GM12892 (cell line): ENCODE data around the gene CCL3.
"Not testable (repeated sequence)": the region's sequence is repeated elsewhere in the genome, so short reads cannot be mapped to it uniquely, and the experiment has no call there.

ENCODE experiments used
- DNase-seq: peaks from one replicate; pipeline ENCODE4 v3.0.0; 2011; ENCODE audit not compliant: insufficient read length
- FAIRE-seq: peaks from 2 replicates; lab custom pipeline; 2011; peaks lifted over from hg19 to GRCh38; lab: Jason Lieb, UNC
- POLR2A ChIP-seq: IDR thresholded peaks from 2 replicates; pipeline ENCODE4 v1.6.1; 2011; ENCODE audit warnings: low read depth, low read length, control low read depth
- POLR2AphosphoS5 ChIP-seq: IDR thresholded peaks from 2 replicates; pipeline ENCODE4 v1.6.1; 2011; ENCODE audit warnings: low read depth, low read length, control low read depth
- TAF1 ChIP-seq: IDR thresholded peaks from 2 replicates; pipeline ENCODE4 v1.6.1; 2011; ENCODE audit warnings: low read depth, mild to moderate bottlenecking, control low read depth, low read length, borderline replicate concordance

The CCL3 gene

DNA sequence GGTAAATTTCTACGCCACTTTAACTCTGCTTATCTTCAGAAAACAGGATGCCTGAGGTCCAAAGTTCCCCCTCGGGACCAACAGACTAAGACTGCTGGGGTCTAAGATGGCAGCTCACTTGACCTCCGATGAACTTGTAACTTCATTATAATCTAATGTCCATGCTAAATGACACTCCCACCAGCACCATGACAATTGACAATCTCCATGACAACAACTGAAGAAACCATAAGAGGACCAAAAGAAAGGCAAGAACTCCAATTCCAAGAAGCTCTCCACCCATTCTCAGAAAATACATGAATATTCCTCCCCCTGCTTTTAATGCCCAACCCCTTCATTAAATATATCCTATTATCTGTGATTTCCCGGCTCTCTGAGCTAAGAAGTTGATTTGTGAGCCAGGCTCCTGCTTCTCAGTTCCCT is 21.1 kb upstream of the CCL3 start:
- FAIRE-seq = no peak
- TF ChIP-seq TAF1 (no peak), POLR2AphosphoS5 (no peak), POLR2A (no peak)
- no peak for DNase-seq

DNA sequence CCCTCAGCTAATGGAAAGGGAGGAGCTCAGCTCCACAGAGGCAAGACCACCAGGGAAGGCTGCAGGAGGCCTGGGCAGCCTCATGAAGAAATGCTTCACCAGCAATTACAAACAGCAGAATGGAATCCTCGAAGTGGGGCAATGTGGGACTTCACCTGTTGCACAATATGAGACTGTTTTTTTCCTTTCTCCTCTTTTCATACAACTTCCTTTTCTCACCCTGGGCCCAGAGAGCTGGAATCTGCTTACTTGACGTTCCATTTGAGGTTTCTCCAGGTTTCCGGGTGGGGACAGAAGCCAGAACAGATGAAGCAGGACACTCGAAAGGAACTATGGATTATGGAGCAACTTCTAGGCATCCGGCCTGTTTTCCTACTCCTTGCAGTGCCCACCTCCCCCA is 18.3 kb upstream of the CCL3 start:
- FAIRE-seq, DNase-seq: not testable (repeated sequence)

DNA sequence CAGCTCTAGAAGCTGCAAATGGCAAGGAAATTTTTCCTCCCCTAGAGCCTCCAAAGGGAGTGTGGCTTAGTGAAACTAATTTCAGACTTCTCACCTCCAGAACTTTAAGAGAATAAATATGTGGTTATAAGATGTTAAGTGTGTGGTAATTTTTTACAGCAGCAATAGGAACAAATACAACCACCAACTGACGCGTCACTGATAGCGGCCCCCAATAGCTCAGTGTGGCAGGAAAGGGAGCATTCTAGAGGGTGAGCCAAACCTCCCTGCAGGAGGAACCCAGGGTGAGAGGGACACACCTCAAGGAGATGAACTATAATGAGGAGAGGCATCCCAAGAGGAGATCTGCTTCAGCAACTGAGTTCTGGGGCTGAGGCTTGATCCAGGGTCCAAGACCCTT is 17.7 kb upstream of the CCL3 start:
- FAIRE-seq = no peak
- DNase-seq = no peak
- no peak for TF ChIP-seq POLR2AphosphoS5
- no peak for TF ChIP-seq TAF1
- TF ChIP-seq POLR2A = no peak

DNA sequence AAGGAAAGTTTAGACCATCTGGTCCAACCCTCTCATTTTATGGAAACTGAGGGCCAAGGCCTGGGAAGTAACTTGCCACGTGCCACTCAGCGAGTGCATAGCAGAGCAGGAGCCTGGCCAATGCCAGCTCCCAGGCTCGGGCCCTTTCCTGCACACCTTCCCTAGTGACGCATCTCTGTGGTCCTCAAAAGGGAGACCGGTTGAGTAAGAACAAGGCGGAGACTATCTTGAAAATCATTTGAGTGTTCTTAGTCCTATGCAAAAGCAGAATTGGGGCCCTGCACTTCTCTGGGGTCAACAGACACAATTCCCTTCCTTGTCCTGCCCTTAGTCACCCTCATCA is 16.5 kb upstream of the CCL3 start:
- no peak for FAIRE-seq
- TF ChIP-seq TAF1 (no peak), POLR2A (no peak)
- DNase-seq = no peak

GRCh38 chr17:36105781-36106492 is 16.0 kb upstream of the CCL3 start:
- FAIRE-seq (no peak), DNase-seq (no peak)
- TF ChIP-seq POLR2AphosphoS5 = no peak
- TF ChIP-seq POLR2A = no peak
- no peak for TF ChIP-seq TAF1

DNA sequence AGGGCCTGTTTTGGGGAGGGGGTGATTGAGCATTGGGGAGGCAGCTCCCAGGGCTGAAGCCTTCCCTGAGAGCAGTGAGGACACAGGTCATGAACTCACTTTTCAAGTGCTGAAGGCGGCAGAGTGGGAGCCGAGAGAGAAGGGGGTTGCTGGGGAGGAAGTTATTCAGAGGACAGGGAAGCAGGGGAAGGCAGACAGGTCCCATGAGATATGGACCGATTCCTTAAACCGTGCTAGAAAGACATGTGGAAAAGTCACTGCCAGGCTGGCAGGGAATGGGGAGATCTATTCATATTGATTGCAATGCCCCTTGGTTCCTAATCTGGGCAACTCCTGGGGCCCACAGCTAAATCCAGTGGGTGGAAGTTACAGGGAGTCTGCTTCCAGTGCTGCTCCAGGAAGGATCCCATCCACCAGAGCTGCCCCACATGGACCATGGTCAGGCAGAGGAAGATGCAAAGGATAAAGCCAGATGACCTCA is 14.8 kb upstream of the CCL3 start:
- TF ChIP-seq POLR2A (no peak), TAF1 (no peak), POLR2AphosphoS5 (no peak)
- FAIRE-seq = no peak
- no peak for DNase-seq

DNA sequence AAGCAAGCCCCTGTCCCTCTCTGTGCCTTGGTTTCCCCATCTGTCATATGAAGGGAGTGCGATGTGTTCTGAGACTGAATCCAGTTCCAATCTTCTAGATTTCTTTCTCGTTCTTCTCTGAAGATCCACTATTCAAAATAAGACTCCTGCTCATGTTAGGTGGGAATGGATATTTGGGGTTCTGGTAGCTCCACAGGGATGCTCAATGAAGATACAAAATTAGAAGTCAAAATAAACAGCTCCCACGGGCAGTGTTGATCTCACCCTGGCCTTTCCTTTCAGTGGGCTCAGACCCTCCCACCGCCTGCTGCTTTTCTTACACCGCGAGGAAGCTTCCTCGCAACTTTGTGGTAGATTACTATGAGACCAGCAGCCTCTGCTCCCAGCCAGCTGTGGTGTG is 14.3 kb upstream of the CCL3 start:
- DNase-seq, FAIRE-seq: not testable (repeated sequence)

DNA sequence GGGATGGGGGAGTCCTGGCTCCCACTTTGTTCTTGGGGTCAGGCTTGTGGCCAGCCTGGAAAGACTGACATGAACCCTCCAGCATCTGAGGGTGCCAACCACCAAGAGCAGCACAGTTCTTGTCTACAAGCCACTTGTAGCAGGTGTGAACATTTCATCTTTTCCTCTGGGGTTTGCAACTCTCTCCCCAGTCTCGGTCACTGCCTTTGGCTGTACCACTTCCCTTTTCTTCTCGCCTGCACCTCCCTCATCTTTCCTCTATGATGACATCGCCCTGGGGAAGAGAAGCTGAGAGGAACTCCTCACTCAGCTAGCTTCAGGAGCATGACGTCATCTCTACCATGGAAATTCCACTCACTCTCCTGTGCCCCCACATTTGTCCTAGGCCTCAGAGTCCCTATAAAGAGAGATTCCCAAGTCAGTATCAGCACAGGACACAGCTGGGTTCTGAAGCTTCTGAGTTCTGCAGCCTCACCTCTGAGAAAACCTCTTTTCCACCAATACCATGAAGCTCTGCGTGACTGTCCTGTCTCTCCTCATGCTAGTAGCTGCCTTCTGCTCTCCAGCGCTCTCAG is 13.5 kb upstream of the CCL3 start, which contains the start of gene CCL4:
Gene CCL4, plus strand, starts transcription at position 427 of the 575 bp plus-strand sequence. Its CDS starts 79 bp downstream, at position 506.
- not testable (repeated sequence) for DNase-seq, FAIRE-seq

GRCh38 chr17:36099004-36099403 is 9.1 kb upstream of the CCL3 start:
- DNase-seq, FAIRE-seq: not testable (repeated sequence)

GRCh38 chr17:36095992-36096391 is 6.0 kb upstream of the CCL3 start:
- TF ChIP-seq POLR2A (no peak), TAF1 (no peak), POLR2AphosphoS5 (no peak)
- DNase-seq (no peak), FAIRE-seq (no peak)

DNA sequence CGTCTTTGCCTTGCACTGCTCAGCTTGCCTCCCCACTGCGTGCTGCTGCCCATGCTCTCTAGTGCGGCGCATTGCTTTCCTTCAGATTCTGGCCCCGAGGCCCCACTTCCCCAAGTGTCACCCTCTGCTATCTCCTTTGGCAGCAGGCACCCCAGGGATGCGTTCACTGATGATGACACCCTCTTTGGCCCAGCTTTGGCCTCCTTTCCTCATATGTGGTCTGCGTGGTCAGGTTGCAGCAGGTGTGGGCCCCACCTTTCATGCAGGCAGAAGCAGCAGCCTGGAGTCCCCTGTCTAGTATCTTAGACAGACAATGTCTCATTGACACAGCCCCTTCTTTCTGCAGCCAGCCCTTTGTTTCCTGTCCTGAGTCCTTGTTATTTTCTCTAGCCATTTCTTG is 4.8 kb upstream of the CCL3 start:
- DNase-seq (no peak), FAIRE-seq (no peak)
- no peak for TF ChIP-seq POLR2A
- TF ChIP-seq TAF1 = no peak
- TF ChIP-seq POLR2AphosphoS5 = no peak

- DNase-seq = no peak
- FAIRE-seq = no peak
- no peak for TF ChIP-seq TAF1
- no peak for TF ChIP-seq POLR2AphosphoS5
- no peak for TF ChIP-seq POLR2A
Measured at GRCh38 chr17:36094232-36094631, 4.3 kb upstream of the CCL3 start.

GRCh38 chr17:36092715-36093114 is 2.8 kb upstream of the CCL3 start:
- not testable (repeated sequence) for FAIRE-seq, DNase-seq
